ENCODE results near the gene EXD3. TPM values are rescaled to one million over a fixed set of nuclear protein-coding genes. Genes with fewer than 3 reads are reported as not detected.

Gene EXD3
- total and polyA plus RNA-seq, 2 donors from 2014 or later: 18.9 to 44.5 TPM

- no peak overlapping the region for H3K9ac ChIP-seq (ENCODE audit: low read length in 3 of 3)
- peak in 1 of 5 donors; percentile 63 for DNase-seq
- TF ChIP-seq CTCF (IDR thresholded peaks at IDR 0.05; ENCODE audit: borderline replicate concordance, extremely low read depth, insufficient read depth): no peak
These were observed 56.5 kb downstream of the EXD3 start for GRCh38 chr9:137366445-137366810.

GRCh38 chr9:137365552-137366444 is 57.2 kb downstream of the EXD3 start:
- Histone ChIP-seq H3K27me3 (ENCODE audit: control insufficient read depth, insufficient read depth, low read length) (no peaks in the 10 kb centered on the region), H3K9me3 (ENCODE audit: control insufficient read depth in 2 of 3, insufficient read depth in 1 of 3, low read length in 3 of 3) (peaks cover 0 to 4% (median 0%) of the 10 kb centered on the region in 3 donors), H3K4me1 (ENCODE audit: control insufficient read depth in 2 of 3, insufficient read depth in 2 of 3, low read depth in 1 of 3, low read length in 3 of 3) (no peaks in the 10 kb centered on the region), H3K36me3 (ENCODE audit: control insufficient read depth in 2 of 3, insufficient read depth in 3 of 3, low read length in 3 of 3) (peaks cover 0 to 6% (median 3%) of the 10 kb centered on the region in 3 donors), H3K27ac (ENCODE audit: low read depth in 2 of 2, low read length in 2 of 2) (no peak overlapping the region), H3K9ac (ENCODE audit: low read length in 3 of 3) (no peak overlapping the region), H3K4me3 (ENCODE audit: low read length in 3 of 3) (peak overlapping the region in 1 of 3 donors; percentile 44)
- intact Hi-C loops (cut with DNase I): no loop called here
- no peak for TF ChIP-seq CTCF (IDR thresholded peaks at IDR 0.05; ENCODE audit: borderline replicate concordance, extremely low read depth, insufficient read depth)
- DNase-seq: peak in 1 of 5 donors; percentile 29
- FAIRE-seq: no peak

More at GRCh38 chr9:137366445-137366810, 56.5 kb downstream of the EXD3 start:
- H3K4me3 ChIP-seq (ENCODE audit: low read length in 3 of 3): no peak overlapping the region
- no peaks in the 10 kb centered on the region for H3K4me1 ChIP-seq (ENCODE audit: control insufficient read depth in 2 of 3, insufficient read depth in 2 of 3, low read depth in 1 of 3, low read length in 3 of 3)
- no peak overlapping the region for H3K27ac ChIP-seq (ENCODE audit: low read depth in 2 of 2, low read length in 2 of 2)
- H3K36me3 ChIP-seq (ENCODE audit: control insufficient read depth in 2 of 3, insufficient read depth in 3 of 3, low read length in 3 of 3): peaks cover 0 to 6% (median 3%) of the 10 kb centered on the region in 3 donors
- H3K9me3 ChIP-seq (ENCODE audit: control insufficient read depth in 2 of 3, insufficient read depth in 1 of 3, low read length in 3 of 3): peaks cover 0 to 4% (median 0%) of the 10 kb centered on the region in 3 donors
- FAIRE-seq: no peak
- no peaks in the 10 kb centered on the region for H3K27me3 ChIP-seq (ENCODE audit: control insufficient read depth, insufficient read depth, low read length)
- intact Hi-C loops (cut with DNase I): no loop called here

- intact Hi-C loops (cut with DNase I): no loop called here
- Histone ChIP-seq H3K4me1 (ENCODE audit: control insufficient read depth in 2 of 3, insufficient read depth in 2 of 3, low read depth in 1 of 3, low read length in 3 of 3) (no peaks in the 10 kb centered on the region), H3K9me3 (ENCODE audit: control insufficient read depth in 2 of 3, insufficient read depth in 1 of 3, low read length in 3 of 3) (peaks cover 0 to 4% (median 0%) of the 10 kb centered on the region in 3 donors), H3K36me3 (ENCODE audit: control insufficient read depth in 2 of 3, insufficient read depth in 3 of 3, low read length in 3 of 3) (peaks cover 0 to 6% (median 3%) of the 10 kb centered on the region in 3 donors), H3K9ac (ENCODE audit: low read length in 3 of 3) (no peak overlapping the region), H3K27me3 (ENCODE audit: control insufficient read depth, insufficient read depth, low read length) (no peaks in the 10 kb centered on the region), H3K27ac (ENCODE audit: low read depth in 2 of 2, low read length in 2 of 2) (no peak overlapping the region), H3K4me3 (ENCODE audit: low read length in 3 of 3) (no peak overlapping the region)
- peak in 1 of 5 donors; percentile 22 for DNase-seq
- no peak for FAIRE-seq
- no peak for TF ChIP-seq CTCF (IDR thresholded peaks at IDR 0.05; ENCODE audit: borderline replicate concordance, extremely low read depth, insufficient read depth)
These were observed 57.9 kb downstream of the EXD3 start for GRCh38 chr9:137365056-137365455.
